GM19438 (cell line): ENCODE results near the gene COL20A1.

Experiments used
- ATAC-seq: cut with Tn5 transposase; IDR thresholded peaks from one replicate; pipeline ENCODE4 v1.9.1; 2021; ENCODE audit warnings: low read depth; ENCODE audit not compliant: unreplicated experiment

The COL20A1 gene

GRCh38 chr20:63289311-63290135 lies 3.5 kb upstream of the COL20A1 start:
- ATAC-seq: no peak

GRCh38 chr20:63290136-63290676 lies 2.8 kb upstream of the COL20A1 start:
- no peak for ATAC-seq

- no peak for ATAC-seq
These were observed 2.1 kb upstream of the COL20A1 start for GRCh38 chr20:63290677-63291472.

GRCh38 chr20:63291811-63292210 lies 1.2 kb upstream of the COL20A1 start:
- no peak for ATAC-seq

GRCh38 chr20:63292292-63292701 lies 689 bp upstream of the COL20A1 start:
- no peak for ATAC-seq

- no peak for ATAC-seq
These were observed 470 bp downstream of the COL20A1 start for GRCh38 chr20:63293456-63293855.

- ATAC-seq: no peak
These were observed 1.0 kb downstream of the COL20A1 start for GRCh38 chr20:63293871-63294535.

GRCh38 chr20:63294536-63294900 lies 1.5 kb downstream of the COL20A1 start:
- no peak for ATAC-seq

- ATAC-seq: no peak
These were observed 2.0 kb downstream of the COL20A1 start for GRCh38 chr20:63295018-63295417.

GRCh38 chr20:63295422-63295821 lies 2.4 kb downstream of the COL20A1 start:
- no peak for ATAC-seq

GRCh38 chr20:63295846-63296245 lies 2.9 kb downstream of the COL20A1 start:
- ATAC-seq: no peak

- no peak for ATAC-seq
These were observed 3.7 kb downstream of the COL20A1 start for GRCh38 chr20:63296531-63297299.

- ATAC-seq: no peak
These were observed 4.4 kb downstream of the COL20A1 start for GRCh38 chr20:63297371-63297781.

- no peak for ATAC-seq
These were observed 5.0 kb downstream of the COL20A1 start for GRCh38 chr20:63297796-63298572.

- no peak for ATAC-seq
These were observed 5.8 kb downstream of the COL20A1 start for GRCh38 chr20:63298731-63299312.

GRCh38 chr20:63301671-63302070 lies 8.7 kb downstream of the COL20A1 start:
- no peak for ATAC-seq

GRCh38 chr20:63303095-63303666 lies 10.2 kb downstream of the COL20A1 start:
- no peak for ATAC-seq

GRCh38 chr20:63305393-63305792 lies 12.4 kb downstream of the COL20A1 start:
- no peak for ATAC-seq
